ENCODE measurements around the gene SIRPA.

The SIRPA gene

DNA sequence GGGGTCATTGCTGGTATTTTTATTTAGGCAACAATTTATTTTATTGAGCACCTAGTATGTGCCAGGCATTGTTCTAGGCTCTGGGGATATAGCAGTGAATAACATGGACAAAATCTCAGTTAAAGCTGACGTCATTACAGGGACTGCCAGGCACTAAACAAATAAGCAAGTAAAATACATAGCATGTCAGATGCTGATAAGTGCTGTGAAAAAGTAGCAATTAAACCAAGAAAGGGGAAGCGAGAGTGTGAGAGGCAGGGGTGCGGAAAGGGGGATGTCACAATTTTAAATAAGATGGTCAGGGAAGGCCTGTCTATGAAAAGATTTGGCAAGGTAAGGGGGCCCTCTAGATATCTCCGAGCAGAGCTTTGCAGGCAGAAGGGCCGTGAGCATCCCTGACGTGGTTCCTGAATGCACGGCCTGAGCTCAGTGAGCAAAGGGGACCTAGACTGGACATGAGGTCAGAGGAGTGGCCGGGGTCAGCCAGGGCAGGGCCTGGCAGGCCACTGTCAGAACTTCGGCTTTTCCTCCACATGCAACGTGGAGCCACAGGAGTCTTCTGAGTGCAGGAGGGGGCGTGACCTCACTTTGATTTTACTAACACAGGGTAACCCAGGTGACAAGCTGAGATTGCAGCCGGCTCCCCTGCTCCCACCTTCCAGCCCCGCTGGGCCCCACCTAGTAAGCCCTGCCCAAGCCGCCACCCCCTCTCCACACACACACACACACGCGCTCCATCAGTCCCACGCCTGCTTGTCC, 24.2 kb upstream of the SIRPA start:
- no peak for DNase-seq

DNA sequence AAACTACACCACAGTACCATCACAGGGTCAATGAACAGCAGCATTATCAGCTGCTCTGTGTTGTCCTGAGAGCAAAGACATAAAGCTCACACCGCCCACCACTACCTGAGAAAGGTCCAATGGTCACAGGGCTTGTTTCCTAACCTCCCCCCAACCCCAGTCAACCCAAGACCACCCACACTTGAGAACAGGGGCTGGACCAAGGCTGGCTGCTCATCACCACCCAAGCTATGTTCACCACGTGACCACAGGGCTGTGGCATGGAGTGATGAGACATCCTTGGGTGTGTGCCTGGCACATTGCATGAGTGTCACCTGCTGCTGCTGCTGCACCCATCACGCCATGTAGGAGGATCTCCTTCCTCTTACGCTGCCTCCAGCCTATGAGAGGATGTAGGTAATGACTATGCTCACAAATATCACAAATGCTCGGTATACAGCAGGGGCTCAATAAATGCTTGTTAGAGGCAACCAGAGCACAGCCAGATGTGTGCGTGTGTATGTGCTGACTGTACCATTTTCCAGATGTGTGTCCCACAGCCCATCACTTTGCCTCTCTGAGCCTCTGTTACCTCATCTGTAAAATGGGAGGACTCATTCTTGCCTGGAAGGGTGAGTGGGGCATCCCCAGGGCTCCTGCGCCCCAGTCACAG, 23.3 kb upstream of the SIRPA start:
- DNase-seq, result no peak

DNA sequence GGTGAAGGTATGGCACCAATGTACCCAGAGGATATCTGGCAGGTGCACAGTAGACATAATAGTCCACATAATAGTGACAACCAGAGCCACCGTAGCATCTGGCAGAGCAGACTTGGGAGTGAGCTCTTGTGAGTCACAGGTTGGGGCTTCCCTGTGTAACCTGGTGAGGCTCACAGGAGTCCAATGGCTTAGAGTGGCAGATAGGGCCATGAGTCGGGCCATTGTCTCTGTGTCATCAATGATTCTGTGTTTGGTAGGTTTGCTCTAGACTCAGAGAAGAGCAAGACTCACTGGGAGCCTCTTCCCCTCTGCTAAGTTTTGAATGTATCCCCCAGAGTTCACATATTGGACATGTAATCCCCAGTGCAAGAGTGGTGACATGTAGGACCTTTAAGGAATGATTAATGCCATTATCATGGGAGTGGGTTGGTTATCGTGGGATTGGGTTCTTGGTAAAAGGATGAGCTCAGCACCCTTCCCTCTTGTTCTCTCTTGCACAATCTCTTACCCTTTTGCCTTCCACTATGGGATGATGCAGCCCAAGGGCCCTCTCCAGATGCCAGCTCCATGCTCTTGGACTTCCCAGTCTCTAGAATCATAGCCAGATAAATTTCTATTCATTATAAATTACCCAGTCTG, 22.6 kb upstream of the SIRPA start:
- no peak for DNase-seq

DNA sequence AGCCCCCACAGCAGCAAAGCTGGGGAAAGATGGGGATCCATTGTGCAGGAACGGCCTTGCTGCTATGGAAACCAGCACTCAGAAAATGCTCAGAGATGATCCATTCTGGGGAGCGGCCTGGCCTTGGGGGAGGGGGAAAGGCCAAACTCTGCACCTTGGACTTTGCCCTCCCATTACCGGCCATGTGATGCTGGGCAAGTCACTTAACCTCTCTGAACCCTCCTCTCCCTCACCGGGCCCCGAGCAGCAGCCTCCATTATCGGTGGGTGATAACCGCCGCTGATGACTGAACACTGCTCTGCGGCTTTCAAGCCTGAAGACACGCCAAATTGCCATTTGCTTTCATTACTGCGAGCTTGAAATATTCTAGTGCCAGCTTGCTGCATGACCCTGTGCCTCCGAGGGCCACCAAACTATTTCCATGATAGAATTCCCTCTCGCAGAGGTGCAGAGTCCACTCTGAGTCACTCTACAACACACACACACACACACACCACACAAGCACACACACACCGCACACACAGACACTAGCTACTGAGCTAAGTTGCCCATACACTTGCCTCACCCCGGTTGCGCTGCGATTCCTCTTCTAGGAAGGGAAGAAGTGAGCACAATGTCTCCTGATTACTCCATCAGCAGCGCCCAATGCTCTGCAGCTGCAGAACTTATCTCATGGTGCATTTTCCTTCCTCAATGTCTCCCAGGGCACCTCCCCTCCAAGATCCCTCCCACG, 20.6 kb upstream of the SIRPA start:
- no peak for DNase-seq

DNA sequence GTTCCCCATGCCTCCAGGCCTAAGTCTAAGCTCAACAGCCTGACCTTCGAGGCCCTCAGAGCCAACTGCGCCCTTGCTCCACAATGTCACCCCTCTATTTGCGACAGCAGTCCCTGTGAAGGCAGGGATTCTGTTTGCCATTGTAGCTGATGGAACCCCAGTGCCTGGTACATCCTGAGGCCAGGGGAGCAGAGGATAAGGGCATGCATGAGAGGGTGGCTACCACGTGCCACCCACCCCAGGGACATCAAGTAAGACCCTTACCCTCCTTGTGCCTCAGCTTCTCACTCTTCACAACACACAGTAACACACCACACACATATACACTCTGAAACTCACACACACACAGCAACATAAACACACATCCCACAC, 20.0 kb upstream of the SIRPA start:
- no peak for DNase-seq

DNA sequence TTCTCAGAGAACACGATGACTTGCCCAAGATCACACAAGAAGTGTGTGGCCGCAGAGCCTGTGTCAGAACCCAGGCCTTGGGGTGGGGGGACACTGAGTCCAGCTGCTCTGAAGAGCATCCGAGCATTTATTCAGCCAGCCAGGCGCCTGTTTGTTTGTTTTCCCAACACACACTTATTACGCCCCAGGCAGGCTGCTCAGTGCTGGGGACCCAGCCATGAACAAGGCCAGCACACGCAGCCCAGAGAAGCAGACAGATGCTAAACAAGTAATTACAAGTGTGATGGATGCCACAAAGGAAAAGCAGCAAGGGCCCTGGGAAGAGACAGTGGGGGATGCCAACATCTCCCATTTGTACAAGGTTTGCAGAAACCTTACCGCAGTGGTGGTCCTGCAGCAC, 19.4 kb upstream of the SIRPA start:
- no peak for DNase-seq

DNA sequence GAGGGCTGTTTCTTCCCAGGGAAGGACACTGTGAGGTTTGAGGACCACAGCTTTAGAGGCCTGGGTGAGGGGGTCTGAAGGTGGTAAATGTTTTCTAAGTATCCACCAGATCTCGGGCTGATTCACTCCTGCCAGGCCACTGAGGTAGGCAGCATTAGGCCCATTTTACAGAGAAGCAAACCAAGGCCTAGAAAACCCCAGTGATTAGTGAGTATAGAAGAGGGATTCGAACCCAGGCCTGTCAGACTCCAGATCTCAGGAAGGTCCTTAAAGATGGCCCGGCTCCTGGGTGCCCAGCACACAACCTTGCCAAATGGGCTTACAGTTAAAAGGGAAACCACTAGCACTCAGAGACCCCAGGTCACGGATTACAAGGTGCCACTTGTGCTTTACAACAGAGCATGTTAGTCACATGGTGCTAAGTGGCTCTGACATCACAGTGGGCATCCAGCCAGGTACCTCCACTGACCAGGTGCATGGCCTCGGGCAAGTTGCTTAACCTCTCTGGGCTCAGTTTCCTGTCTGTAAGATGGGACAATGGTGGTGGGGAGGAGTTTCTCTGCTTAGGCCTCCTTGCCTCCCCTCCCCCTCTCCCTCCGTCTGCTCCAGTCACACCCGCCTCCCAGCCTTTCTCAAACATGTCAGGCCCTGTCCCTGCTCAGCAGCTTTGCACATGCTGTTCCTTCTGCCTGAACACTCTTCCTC, 18.8 kb upstream of the SIRPA start:
- DNase-seq, result no peak

DNA sequence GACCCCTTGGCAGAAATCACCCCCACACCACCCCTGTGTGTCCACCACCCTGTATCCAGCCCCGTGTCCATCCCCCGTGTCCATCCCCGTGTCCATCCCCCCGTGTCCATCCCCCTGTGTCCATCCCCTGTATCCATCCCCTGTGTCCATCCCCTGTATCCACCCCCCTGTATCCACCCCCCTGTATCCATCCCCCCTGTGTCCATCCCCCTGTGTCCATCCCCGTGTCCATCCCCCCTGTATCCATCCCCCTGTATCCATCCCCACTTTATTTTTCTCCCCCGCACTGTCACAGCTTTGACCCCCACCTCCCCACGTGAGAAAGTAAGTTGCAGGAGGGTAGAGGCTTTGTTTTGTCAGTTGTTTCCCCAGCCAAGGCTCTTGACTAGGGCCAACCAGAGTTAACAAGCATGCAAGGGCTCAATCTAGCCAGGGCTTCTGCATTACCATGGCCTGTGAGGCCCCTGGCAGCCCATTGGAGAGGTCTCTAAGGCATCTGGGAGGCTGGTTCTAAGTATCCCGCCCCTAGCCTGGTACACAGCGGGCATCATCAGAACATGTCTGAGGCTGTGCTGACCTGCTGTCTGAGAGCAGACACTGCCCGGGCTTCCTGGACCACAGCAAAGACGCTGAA, 18.1 kb upstream of the SIRPA start:
- DNase-seq, result no peak

DNA sequence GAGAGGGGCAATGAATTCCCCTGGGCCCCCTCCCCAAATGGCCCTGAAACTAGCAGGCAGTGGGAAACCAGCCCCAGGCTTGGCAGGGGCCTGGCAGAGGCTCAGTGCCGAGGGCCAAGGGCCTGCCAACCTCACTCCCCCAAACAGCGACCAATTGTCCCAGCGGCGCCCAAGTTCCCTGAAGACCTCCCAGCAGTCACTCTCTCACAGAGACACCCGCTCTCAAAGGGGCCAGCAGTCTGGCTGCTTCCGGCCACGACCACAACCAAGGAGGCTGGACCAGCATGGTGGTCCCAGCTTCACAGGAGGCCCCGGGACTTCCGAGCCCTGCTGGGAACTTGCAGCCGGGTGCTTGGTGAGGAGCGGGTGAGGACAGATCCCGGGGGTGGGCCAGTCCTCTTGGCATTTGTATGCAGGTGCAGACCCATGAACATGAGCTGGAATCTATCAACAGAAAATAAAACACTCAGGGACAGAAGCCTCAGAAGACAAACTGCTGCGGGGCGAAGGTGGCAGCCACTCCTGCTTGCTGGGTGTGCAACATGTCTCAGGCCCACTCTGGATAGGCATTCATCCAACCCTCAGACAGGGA, 17.5 kb upstream of the SIRPA start:
- DNase-seq, result no peak

DNA sequence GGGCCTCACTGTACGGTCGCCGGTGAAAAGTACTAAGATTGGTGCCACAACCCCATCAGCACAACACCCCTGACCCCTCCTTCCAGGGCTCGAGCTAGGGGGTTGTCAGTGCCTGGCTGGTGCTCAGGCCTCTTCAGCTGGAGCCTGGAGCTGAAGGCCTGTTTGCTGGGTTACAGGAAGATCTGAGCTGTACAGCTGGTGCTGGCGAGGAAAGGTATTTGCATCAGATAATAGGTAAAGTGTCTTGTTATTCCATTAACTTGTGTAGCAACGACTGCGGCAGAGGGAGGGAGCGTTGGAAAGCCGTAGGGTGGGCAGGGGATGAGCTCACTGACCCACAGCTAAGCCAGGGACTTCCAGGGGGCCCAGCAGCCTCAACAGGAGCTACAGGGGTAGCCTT, 15.8 kb upstream of the SIRPA start:
- no peak for DNase-seq

DNA sequence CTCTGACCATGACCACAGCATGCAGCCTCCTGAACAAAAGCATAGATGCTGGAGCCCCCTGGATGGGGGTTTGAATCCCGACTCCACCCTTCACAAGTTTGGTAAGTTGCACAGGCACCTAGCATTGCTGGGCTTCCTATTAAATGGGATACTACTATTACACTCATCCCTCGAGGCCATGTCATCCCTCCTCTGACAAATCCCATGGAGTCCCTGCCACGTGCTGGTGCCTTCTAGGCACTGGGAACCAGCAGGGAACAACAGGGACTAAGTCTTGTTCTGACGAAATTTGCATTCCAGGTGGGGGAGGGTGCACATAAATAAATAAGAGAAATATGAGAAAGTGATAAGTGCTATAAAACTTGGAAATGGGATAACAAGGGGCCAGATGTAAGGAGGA, 15.3 kb upstream of the SIRPA start:
- no peak for DNase-seq

DNA sequence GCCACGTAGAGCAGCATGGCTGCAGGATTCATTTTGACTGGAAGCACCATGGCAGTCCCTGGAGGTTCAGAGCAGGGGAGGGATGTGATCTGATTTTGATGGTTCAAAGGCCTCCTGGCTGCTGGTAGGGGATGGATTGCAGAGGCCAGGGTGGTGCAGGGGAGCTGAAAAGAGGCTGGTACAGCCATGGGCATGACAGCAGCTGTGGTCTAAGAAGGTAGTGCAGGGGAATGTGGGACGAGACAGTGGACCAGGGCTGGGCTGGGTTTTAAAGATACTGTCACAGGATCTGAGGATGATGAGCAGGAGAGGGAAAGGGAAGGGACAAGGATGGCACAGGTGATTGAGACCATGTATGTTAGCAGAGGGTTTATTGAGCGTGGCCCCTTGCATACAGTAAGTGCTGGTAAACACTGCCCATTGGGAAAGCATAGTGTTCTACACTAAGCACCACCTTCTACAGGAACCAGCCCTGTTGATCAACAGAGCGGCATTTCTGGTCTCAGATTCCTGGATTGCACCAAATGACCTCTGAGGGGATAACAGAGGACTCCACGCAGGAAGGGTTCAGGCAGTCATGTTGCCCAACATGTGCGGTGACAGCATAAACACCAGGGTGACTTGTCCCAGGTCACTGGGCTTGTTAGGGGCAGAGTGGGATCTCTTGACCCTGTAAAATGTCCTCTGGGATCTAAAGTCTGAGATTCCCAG, 14.5 kb upstream of the SIRPA start:
- no peak for DNase-seq

DNA sequence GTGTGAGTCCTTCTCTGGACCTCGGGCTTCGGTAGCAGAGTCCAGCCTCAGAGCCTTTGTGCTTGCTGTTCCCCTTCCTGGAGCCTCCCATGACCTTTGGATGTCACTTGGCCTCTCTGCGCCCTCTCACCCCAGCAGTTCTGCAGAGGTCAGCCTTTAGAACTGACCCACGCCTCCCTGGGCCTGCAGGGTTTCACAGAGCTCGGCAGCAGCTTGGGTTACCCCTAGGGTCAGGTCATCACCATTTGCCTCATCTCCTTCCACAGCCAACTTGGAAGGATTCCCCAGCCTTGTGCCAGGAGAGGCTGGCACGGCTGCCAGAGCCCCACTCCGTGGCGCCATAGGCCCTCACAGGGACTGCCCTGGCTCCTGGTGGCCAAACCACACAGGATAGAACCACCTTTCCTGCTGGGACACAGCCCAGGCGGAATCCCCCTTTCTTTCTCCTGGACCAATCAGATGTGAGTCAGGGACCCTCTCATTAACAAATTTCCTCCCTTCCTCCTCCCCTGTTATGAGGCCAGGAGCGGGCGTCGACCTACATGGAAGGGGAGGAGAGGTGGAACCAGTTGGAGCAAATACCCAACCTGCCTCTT, 13.9 kb upstream of the SIRPA start:
- DNase-seq, result no peak

DNA sequence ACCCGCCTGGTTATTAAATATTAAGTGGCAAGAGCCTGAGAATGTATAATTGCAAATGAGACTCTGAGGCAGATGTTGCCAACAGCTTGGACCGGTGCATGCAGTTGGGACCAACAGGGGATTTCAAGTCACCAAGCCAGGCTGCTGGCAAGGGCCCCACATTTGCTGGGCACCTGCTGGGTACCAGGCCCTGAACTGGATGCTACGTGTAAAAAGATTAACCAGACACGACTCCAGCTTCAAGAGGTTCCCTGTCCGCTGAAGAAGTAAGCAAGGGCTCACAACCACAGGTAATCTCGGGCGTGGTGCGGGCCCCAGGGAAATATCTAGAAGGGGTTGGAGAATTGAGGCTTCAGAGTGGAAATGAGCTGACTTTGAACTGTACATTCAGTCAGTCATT, 13.2 kb upstream of the SIRPA start:
- no peak for DNase-seq

DNA sequence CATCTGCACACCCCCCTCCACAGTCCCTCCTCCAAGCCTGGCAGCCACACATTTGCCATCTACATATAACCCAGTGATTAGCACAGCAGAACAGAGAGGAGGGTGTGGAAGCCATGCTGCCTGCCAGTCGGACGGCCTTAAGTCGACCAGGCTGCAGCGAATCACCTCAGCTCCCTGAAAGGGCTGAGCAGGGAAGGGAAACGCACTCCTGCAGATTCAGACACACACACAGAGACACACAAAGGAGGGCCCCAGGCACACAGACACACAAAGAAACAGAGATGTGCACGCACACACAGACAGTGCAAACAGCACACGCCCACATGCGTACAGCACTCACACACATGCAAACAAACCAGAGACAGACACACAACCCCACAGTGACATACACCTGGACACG, 11.2 kb upstream of the SIRPA start:
- no peak for DNase-seq

DNA sequence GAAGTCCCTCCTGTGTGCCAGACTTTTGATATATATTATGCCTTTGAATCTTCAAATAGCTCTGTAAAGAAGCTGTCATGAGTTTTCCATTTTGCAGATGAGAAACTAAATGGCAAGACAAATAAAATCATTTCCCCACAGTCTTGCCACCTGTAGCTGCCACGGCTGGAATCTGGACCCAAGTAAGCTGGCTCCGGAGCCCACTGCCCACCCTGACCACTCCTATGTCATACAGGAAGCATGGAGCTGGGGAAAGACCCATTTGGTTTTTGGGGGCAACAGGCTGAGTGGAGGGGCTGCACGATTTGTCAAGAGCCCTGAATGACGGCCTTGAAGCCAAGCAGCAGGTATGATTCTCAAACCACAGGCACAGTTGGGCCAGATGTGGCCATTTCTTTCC, 10.0 kb upstream of the SIRPA start:
- no peak for DNase-seq

DNA sequence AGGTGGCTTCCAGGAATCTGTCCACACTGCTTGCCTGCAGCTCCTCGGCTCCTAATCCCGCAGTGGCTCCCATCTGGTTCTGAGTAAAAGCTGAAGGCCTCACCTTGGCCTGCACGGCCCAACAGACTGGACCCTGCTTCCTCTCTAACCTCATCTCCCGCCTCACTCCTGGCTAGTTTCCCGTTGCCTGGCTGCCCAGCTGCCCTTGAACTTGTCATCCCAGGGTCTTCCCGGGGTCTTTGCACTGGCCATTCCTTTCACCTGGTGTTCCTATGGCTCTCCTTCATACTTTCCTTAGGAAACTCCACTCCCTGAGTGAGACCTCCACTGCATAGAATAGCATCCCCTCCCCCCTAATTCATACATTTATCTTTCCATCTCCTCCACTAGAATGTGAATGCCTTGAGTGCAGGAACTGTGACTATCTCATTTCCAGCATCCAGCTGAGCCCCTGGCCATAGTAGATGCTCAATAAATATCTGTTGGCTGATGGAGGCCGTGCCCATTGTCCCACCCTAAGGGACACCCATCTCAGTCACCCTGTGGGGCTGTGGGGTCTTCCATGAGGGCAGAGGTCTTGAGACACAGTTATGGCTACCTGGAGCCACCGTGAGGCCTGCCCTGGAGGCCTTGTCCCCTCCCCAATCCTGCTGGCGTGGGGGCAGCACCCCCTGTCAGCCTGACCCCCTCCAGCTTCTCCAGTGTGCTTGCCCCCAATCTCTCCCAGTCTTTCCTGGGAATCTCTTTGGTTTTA, 9.1 kb upstream of the SIRPA start:
- DNase-seq, result no peak

DNA sequence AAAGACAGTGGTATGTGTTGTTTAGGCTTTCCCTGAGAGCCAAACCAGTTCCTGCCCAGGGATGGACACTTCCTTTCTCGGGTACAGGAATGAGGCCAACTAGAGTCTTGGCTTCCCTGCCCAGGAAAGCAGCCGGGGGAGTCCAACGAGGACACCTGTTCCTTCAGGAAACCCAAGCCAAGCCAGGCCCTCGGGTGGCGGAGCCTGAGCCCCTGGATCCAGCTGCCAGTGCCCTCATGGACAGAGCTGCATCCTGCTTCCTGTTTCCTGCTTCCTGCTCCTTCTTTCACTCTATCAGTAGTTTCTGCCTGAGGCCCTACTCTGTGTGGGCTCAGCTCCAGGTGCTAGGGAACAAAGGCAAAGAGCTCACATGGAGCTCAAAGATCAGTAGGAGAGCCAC, 7.9 kb upstream of the SIRPA start:
- no peak for DNase-seq

DNA sequence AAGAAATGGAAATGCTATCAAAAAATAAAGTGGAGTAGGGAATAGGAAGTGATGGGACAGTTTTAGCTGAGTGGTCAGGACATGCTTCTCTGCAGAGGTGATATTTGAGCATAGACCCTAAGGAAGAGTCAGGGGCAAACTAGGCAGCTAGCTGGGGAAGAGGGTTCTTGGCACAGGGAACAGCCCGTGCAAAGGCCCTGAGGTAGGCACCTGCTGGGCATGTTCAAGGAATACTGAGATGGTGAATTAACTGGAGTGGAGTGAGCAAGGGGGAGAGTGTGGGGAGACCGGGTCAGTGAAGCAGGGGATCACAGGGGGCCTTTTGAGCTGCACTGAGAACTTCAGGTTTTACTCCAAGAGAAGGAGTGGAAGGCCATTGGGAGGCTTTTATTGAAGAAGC, 7.5 kb upstream of the SIRPA start:
- DNase-seq, result no peak

DNA sequence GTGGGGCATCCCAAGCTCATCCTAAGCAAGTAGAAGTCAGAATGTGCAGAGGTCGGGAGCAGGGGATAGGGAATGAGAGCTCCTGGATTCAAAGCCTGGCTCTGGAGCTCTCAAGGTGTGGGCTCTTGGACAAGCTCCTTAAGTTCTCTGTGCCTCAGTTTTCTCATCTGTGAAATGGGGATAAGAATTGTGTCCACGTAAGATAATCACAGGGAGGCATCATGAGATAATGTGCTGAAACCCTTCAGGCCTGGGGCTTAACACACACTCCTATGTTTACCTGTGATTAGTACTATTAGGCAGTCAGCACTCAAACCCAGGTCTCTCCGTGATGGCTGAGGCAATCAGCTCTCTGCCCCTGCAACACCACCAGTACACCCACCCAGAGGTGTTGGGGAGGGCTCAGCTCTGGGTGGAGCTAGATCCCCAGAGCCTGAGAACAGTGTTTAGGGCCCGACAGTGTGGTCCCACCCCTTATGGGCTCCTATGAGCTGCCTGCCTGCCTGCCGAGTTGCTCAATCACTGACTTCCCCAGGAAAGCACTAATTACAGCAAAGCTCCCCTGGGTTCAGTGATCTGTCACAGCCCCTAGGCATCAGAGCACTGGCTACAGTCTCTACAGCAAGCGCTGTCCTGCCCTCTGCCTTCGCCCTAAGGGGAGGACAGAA, 6.3 kb upstream of the SIRPA start:
- no peak for DNase-seq
